Right renal cortex interstitium (tissue), 3 donors: ENCODE measurements around the gene CBX4. TPM values are rescaled to one million over a fixed set of nuclear protein-coding genes. Genes with fewer than 3 reads are reported as not detected.

ENCODE experiments used
- DNase-seq, 3 donors: peaks; one replicate each; pipeline ENCODE4 v3.0.0-alpha.2; 2013; ENCODE audit warnings: low read depth in 3 of 3, low spot score in 2 of 3
- polyA plus RNA-seq, 3 donors: library from polyadenylated mRNA; unstranded; fragments of 120-200 nt; gene quantifications; one replicate each; pipeline ENCODE4 v1.2.1, GENCODE V29; 2013; ENCODE audit not compliant: insufficient read length in 3 of 3

CBX4 gene
- polyA plus RNA-seq, 3 donors, result 8.7 to 11.4 (median 11.2) TPM

DNA sequence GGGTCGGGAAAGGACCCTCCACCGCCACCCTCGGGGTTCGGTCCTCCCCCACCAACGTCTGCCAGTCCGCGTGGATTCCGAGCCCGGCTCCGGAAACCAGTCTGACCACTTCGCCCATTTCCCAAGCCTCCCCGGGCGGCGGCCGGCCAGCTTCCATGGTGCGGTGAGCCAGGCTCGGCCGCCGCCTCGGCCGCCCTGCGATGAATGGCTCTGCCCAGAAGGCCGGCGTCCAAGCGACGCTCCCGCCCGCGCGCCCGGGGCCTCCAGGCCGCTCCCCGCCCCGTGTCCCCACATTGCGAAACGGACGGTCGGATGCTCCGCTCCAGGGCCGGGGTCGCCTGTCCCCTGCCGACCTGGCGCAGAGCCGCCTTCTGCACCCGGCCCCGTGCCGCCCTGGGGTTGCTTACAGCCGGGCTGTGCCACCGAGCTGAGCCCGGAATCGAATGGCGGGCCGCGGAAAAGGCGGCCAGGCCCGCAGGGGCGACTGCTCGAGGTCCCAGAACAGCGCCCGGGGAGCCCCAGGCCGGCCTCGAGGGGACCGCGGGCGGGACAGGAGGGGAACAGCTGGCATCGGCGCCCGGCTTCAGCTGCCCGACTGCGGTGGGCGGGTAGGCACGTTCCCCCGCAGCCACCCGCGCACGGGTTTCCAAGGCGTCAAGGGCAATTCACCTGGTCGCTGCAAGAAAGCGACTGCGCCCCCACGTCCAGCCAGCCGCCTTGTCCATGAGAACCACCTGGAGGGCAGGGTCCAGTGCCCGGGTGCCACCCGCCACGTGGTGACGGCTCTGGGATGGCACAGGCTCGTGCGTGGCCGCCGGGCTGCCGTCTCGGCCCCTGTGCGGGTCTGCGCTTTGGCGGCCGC is 24.0 kb downstream of the CBX4 start:
- no peak for DNase-seq

DNA sequence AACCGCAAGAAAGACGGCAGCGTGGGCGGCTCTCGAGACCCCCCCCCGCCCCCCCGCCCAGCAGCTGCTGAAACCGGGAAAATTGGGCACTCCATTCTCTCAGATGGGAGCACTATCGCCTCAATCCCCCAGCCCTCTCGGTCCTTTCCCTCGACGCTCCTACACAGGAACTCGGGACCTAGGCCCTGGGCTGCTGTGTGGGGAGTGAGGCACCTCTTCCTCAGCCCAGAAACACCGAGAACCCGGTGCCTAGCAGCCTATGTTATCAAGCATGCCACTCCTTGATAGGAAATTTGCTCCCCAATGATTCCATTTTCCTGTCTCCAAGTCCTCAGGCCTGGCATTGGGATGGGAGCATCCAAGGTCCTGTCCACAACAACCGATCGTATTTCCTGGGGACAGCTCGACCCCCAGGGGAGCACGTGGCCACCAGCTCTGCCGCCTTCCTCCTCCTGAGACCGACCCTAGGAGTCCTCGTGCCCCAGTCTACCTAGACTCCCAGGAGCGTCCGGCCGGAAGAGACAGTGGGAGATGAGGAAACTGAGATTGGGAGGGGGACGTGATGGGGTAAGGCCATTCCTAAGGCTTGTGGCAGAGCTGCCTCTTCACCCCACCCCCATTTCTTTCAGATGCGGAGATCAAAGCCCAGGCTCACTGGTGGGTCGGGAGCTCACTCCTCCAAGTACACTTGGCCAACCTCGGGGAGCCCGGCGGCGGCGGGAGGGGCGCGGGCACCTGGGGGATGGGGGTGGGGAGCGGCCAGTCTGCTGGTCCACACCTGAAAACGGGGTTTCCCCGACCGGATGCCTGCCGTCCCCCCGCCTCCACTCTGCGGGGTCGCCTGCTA is 24.9 kb downstream of the CBX4 start:
- no peak for DNase-seq

DNA sequence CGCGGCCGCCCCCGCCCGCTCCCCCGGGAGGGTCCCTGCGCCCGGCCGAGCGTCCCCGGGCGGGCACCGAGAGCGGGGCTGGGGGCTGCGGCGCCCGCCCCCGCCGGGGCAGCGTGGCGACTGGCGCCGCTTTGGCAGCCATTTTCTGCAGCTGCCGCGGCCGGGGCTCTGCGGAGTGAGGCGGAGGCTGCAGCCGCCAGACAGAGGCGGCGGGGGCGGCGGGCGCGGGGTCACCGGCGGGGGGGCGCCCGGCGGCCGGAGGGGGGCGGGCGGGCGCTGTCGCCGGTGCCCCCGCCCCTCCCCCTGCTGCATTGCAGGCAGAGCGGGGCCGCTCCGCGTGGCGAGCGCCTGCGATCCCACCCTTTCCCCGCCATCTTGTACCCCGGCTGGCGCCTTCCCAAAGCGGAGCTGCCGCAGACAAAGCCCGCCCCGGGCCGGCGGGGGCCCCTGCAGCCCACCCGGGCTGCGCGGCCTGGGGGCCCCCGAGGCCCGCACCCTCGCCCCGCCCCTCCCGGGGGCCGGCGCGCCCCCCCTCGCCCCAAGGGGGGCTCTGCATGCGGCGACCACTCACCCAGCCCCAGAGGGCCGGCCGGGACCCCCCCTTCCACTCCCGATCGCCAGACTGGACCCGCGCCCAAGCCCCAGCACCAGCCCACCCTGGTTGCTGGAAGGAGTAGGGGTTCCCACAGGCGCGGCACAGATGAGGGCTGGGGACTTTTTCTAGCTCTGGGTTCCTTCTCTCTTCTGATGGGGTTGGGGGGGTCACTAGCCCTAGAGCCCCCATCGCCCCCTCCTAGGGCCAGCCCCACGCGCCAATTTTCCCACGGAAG is 25.7 kb downstream of the CBX4 start:
- no peak for DNase-seq

DNA sequence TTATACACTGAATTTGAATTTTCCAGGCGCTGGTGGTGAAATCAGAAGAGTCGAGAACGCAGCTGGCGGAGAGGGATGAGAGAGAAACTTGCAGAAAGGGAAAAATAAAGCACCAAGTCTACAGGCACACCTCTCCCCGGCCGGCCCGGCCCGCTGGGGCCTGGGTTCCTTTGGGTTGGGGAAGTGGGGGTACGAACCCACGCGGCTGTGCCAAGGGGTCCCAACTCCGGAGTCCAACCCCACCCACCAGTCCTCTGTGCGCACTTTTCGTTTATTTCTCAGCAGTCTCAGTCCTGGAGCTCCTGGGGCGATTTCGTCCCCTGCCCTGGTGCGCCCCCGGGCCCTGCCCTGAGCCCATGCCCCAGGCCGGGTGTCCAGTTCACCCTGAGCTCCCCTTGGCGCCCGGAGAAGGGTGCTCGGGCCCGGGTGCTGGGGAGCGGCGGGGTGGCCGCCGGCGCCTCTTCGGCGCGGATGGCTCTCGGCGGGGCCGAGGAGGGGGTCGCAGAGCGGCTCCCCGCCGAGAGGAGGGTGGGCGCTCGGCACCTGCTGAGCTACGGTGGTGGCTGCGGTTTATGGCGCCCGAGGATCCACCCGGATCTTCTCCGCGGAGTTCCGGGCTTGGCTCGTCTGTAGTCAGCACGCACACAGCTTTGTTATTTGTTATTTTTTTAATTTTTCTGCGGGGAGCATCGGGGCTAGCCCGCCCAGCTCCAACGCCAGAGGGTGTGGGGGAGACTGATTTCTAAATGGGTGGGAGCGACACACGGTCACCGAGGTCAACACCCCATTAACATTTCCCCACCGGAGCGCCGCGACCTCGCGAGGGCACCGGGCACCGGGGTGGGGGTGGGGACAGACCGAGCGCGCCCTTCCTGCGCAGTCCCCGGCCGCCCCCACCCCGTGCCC is 26.6 kb downstream of the CBX4 start:
- DNase-seq, result no peak

DNA sequence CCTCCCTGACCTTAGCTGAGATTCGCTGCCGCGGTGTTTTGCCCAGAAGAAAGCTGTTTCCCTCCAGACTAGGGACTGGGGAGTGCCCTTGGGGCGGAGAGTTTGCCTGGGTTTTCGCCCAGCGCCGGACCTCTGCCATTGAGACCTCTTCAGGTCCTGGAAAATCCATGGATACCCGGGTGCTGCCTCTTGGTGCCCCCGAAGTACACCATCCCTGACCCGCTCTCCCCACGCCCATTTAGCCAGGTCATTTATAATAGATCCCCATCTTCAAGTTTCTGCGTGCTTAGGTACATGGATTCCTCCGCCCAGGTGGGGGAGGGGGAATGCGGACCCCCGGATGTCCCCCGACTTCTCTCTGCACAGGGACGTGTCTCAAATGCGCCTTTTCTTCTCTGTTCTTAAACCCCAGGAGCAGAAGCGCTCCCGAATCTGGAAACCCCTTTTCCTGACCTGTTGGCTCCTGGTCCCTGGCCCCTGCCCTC is 27.3 kb downstream of the CBX4 start:
- DNase-seq, result no peak

DNA sequence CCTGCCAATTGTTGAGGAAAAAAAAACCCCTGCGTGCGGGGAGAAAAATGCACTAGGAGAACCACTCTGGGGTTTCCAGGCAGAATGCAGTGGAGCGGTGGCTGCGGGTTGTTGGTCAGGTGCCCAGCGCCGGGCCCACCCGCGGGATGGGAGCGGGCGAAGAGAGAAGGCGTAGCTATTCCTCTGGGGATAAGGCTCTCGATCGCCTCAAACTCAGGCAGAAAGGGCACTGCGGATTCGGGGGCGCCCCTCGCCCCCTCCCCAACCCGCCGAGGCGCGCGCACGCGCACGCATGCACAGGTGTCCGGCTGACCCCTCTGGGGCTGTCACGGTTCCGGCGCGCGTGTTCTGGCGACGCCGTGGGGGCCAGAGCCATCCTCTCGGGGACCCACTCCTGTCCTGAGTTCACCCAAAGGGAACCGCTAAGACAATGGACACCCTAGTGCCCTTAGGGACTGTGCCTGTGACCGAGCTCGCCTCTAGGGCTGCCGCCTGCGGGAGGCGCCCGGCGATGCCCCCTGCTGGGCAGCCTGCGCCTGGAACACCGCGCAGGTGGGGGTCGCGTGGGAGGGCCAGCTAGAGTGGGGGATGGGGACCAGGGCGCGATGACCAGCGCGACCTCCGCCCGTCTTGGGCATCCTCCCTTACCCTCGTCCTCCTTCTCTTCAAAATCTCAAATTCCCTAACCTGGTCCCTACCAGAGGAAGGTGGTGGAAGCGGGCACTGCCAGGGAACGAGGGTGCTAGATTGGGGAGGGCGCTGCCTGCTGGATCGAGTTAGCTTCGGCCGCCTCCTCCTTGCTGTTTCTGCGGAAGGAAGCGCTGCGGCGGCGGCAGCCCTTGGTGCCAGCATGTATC is 28.0 kb downstream of the CBX4 start:
- no peak for DNase-seq

DNA sequence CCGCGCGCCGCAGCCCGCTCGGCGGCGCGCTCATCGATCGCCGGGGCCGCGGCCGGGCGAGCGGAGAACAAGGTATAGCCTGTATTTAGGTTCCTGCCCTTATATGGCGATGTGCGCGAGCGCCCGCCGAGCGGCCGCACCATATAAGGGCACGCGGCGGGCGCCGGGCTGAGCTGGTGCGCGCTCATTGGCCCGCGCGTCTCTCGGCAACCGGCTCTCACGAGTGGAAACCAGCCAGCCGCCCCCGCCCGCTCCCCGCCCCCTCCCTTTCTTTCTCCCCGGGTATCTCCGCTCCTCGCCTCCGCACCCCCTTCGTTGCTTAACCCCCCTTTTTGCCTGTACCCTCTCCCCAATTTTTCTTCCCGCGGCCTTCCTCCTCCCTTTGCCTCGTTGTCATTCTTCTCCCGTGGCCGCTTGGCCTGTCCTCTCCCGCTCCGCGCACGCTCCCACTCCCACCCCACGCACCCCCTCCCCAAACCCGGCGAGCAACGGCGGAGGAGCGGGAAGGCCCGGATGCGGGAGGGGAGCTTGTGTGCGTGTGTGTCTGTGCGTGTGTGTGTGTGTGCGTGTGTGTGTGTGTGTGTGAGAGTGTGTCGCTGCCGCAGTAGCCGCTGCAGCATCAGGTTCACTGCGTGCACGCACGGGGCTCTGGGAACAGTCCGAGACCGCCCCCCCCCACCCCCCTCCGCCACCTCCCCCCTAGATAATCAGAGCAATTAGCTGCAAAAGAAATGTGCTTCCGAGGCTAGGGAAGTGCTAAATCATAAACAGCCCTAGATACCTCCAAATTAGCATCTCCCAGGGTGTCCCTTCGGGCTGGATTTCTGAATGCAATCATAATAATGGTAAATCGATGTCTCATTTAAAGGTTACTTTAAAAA is 28.9 kb downstream of the CBX4 start:
- DNase-seq, result no peak

DNA sequence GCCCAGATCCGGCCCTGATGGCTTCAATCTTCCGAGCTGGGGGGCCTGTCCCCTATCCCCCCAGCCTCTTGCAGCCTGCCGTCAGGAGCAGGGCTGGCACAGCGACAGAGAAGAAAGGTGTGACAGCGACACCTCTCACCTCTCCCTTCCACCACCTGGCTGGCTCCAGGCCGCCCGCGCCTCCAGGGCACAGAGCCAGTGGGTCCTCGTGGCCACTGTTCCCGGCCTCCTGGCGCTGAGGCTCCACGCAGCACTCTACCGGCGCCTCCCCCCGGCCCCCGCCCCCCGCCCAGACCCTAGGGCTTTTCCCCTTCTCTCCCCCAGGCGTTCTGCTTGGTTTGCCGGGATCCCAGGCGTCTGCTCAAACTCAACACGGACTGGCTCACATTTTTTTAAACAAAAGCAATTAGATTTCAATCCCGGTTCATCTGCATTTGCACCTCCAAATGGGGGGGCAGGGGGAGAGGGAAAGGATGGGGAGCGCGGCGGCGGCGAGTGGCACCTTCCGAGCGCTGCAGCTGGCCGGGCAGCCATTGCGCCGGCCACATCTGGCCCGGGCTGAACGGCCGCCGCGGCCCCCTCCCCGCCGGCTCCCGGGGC is 29.6 kb downstream of the CBX4 start:
- no peak for DNase-seq

DNA sequence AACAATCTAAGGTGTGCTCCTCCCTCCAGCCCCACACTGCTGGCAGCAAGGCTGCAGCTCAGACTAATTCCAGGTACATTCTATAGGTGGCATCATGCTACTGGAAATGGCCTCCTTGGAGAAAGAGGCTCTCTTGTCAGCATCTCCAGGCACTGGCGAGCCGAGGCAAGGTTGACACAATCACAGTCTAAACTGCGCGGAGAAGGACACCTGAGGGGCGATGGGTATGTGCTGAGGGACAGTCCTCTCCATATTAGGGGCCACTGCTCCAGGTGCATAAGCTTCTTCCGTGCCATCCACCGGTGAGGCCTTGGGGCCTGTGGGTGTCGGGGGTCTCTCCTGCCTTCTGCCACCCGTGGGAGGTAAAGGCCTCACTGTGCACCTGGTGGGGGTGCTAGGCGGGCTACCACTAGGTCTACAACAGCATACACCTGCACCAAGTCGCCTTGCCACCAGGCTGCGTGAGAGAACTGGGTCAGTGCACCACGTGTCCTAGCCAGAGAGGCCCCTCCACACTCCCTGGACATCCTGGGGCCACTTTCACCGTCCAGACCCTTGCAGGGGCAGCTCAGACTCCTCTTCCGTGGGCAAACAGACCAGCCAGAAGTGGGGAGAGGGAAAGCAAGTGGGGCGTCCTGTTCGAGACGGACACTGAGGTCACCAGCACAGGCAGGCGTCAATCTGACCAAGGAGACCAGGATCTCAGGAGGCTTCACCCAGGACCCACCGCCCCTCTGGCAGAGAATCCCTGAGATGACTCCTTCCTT is 30.3 kb downstream of the CBX4 start:
- no peak for DNase-seq

DNA sequence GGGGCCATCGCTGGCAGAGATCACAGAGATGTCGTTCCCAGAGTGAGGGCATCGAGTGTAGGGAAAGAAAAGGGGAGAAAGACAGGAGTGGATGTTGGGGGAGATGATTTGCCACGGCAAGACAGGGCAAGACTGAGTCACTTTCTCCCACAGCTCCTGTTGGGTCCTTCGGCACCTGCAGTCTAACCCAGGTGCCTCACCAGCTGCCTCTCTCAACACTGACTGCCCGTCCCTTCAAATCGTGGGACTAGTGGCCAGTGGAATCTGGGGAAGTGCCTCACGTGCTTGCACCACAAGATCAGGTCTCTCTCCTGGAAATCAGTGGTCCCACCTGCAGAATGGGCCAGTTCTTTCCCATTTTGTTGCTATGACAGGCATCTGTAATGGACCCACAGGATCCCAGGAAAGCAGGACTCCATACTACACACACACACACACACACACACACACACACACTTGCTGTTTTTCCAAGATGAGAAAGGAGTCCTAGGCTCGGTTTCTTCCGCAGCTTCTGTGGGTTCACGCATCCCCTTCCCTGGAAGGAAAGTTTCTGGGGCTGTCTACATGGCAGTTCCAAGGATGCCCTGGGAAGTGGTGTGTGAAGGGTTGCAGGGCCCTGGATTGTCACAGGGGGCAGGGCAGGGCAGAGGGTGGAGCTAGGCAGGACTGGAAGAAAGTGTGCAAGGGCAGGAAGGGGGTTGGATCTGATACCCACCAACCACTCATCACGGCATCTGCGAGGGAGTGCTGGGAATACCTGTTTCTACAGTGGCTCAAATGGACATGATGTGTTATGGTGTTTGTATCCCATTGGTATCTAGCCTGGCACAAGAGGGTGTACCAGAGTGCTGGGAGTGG is 32.1 kb downstream of the CBX4 start:
- DNase-seq, result no peak

DNA sequence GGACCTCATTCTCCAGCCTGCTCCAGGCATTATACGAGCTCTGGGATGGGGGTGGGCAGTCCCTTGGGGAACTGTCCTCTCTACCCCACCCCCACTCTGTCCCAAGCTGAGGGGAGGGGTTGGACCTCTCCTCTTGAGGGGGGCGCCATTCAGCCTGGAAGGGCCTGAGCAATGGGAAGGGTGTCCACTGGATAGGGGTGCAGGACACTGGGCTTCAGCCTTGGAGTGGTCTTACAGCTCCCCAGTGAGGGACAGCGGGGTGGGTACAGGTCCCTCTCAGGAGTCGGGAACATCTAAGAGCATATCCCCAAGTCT is 32.8 kb downstream of the CBX4 start:
- no peak for DNase-seq

DNA sequence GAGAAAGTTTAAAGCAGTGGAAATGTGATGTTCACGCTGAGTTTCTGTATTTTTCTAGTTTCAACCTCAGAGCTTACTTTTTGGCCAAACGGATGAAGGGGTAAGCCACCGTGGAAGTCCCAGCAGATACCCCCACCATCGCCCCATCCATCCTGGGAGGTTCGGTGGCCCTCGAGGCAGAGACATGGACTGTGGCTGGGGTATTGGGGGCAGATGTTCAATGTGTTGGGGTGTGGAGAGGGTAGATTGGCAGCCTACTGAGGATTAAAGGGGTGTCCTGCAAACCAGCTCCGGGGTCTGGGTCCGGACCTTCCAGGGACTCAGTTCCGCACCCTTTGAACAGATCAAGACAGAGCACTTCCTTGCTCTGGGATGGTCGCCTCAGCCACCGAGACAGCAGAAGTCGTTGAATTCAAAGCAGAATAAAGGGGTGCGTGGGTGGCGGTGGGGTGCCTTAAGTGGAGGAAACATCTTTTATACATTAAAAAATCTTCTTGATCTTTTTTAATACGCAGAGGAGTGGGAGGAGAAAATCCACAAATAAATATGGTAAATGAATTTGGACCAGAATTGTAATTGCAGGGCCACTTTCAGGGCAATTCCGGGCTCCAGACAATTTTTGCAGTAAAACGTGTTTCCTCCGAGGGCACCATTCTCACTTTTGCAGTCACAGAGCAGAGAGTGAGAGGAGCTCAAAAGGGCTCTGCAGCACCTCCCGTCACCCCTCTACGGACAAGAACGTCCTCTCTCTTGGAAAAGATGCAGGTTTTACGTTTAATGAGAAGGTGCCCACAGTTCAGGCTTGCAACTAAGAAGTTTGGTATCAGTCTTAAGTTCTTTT is 34.2 kb downstream of the CBX4 start:
- no peak for DNase-seq

DNA sequence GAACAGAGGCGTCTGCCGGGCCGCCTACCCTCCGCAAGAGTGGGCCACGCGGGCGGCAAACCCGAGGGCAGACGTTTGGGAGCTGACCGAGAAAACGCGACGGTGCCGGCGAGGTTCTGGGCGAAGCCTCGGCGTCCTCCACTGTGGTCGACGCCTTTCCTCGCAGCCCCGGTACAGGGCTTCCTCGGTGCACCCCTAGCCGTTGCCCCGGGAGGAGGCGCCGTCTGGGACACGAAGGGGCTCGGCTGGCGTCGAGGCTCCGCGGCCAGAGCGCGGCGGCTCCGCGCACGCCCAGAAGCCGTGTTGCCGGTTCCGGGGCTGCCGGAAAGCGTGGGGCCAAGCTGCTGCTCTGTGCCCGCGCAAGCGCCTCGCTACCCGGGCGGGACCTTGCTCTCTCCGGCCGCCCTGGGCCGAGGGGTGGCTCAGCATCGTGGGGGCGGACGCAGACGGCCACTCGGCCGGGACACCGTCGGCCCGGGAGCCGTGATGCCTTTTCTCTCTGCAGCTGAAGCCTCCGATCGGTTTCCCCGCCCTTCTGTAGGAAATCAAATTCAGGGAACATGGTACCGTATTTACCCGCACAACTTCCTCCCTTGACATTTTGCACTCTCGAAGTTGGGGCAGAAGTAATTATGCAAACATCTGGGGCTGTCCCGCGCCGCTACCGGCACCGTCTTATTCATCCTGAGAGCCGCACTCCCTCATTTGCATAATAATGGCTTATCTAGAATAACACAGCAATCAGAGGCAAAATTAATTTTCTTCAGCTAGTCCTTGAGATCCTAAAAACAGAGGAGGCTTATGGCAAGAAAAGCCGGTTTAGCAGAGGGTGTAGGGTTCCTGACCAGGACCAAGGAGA is 35.0 kb downstream of the CBX4 start:
- DNase-seq, result no peak

DNA sequence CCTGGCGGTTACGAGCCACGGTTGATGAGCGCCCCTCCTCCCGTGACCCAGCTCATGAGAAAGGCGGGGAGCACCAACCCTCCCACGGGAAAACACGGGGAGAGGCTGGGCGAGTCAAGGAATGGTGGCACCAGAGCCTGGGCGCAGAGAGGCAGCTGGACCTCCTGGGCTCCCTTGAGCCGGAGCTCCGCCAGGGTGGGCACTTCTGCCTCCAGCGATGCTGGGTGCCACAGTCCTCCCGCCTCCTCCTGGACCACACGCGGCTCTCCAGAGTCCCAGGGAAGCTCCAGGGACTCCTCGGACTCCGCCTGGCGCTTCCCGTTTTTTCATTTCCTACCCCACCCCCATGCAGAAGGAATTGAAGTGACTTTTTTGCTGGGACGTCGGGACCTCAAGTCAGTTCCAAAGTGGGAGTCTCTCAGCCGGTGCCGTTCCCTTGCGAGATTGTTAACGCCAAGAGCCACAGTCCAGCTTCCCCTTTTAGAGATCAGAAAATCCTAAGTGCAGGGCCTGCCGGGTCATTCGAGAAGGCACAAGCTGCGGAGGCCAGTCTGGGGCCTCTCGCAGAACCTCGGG is 35.7 kb downstream of the CBX4 start:
- no peak for DNase-seq
